Upper lobe of left lung (tissue), 6 donors: ENCODE measurements around the gene SORBS1. TPM values are rescaled to one million over a fixed set of nuclear protein-coding genes. Genes with fewer than 3 reads are reported as not detected.

Experiments
- ATAC-seq, 2 donors: fragments of 200-7000 bp; cut with Tn5 transposase; one replicate each; pipeline ENCODE4 v1.9.1; 2022; ENCODE audit warnings: mild to moderate bottlenecking in 2 of 2, moderate library complexity in 2 of 2; ENCODE audit not compliant: low FRiP score in 2 of 2
- DNase-seq, 2 donors: peaks; one replicate each; pipeline ENCODE4 v3.0.0-alpha.2; 2019 to 2020
- H3K27ac ChIP-seq, 4 donors: fragments of 200-600 bp; sonication (generic); one replicate each; pipeline ENCODE4 v1.5.1; 2016 to 2019
- H3K27me3 ChIP-seq, 4 donors: fragments of 200-600 bp; sonication (generic); one replicate each; pipeline ENCODE4 v1.5.1; 2017 to 2019
- H3K36me3 ChIP-seq, 4 donors: fragments of 200-600 bp; sonication (generic); one replicate each; pipeline ENCODE4 v1.5.1; 2016 to 2019
- H3K4me1 ChIP-seq, 4 donors: fragments of 200-600 bp; sonication (generic); one replicate each; pipeline ENCODE4 v1.5.1; 2018 to 2019
- H3K4me3 ChIP-seq, 4 donors: fragments of 200-600 bp; sonication (generic); one replicate each; pipeline ENCODE4 v1.5.1; 2017 to 2019; ENCODE audit warnings: mild to moderate bottlenecking in 2 of 4, moderate library complexity in 1 of 4
- H3K9me3 ChIP-seq, 4 donors: fragments of 200-600 bp; sonication (generic); one replicate each; pipeline ENCODE4 v1.5.1; 2018 to 2019
- EP300 ChIP-seq, 4 donors: sonication (generic); formaldehyde crosslinking; IDR thresholded peaks; one replicate each; pipeline ENCODE4 v1.5.1; 2017; ENCODE audit warnings: antibody characterized with exemption in 4 of 4, control low read depth in 2 of 4
- POLR2A ChIP-seq, 4 donors: fragments of 450-650 bp; IDR thresholded peaks; one replicate each; pipeline ENCODE4 v1.5.1; 2016 to 2017; ENCODE audit warnings: antibody characterized with exemption in 4 of 4, mild to moderate bottlenecking in 2 of 4
- POLR2AphosphoS5 ChIP-seq, 2 donors: sonication (generic); formaldehyde crosslinking; IDR thresholded peaks; one replicate each; pipeline ENCODE4 v1.5.1; 2017; ENCODE audit warnings: antibody characterized with exemption in 2 of 2
- WGBS, 2 donors: methylation state at CpG; one replicate each; pipeline ENCODE4 v1.1.5; 2017 to 2018; 5-methylcytosine and 5-hydroxymethylcytosine counted together
- total RNA-seq, 6 donors: library from RNA; depleted of rRNA in 4 of 6; stranded (reverse); fragments of >200 nt in 4 of 6; gene quantifications; one replicate each; pipeline versions ENCODE4 v1.1.0 to v1.2.1, GENCODE V29; 2016 to 2021
- TF ChIP-seq, protein P1 (sequence below), 6 experiments: fragments of 450-650 bp in 4 of 6; fragments of 200-600 bp in 2 of 6; sonication (generic) in 2 of 6; IDR thresholded peaks; one replicate each; pipeline ENCODE4 v1.5.1; 2016 to 2019; ENCODE audit warnings: antibody characterized with exemption in 6 of 6
- donor health status: DM: no; HTN: no; CAD: no; lungs with moderate emphysema.
- donor health status: DM: no; HTN: yes; CAD: no; lungs with severe emphysema.

The SORBS1 gene
- total RNA-seq, 6 donors from 2014 or later = 45.8 to 116 (median 71.7) TPM

DNA sequence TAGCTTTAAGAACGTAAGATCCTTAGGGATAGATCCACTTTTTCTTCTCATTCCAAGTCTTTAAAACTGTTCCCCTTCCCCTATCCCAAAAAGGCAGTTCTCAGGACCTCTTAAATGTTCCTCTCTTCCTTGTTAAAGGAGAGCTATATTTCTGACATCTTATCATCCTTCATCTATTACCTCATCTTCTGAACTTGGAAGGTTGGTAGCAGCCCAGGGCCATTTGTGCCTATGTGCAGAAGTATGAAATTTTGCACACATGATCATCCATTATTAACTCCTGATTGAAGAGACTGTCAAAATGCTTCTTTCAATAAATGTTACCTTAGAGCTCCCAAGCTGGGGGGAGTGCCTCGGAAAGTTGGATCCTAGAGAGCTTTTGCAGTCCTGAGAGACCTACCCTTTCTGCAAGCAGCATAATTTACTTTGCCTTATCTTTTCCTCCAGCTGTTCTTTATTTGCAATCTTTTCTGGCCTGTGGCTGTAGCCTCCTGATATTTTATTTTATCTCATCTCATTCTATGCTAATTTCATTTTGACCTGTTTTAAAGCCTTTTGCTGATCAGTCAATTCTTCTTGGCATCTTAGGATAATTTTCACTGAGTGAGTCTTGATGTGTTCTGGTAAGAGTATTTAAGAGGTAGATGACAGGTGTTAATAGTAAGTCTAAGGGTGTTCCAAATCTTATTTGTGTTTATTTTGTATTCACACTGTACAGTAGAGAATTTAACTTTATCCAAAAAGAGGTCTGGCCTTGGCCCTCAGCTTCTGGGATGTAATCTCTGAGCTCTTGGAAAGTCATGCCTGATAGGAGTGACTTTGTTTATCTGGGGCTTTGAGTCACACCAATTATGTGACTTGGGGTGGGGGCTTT, 135.3 kb downstream of the SORBS1 start:
- H3K4me1 ChIP-seq = peaks cover 10 to 34% (median 16%) of the 10 kb centered on the region in 4 donors
- no peak for TF ChIP-seq EP300 (IDR thresholded peaks at IDR 0.05)
- no peak for TF ChIP-seq POLR2AphosphoS5 (IDR thresholded peaks at IDR 0.05)
- TF ChIP-seq POLR2A (IDR thresholded peaks at IDR 0.05) = no peak
- TF ChIP-seq, protein P1, sequence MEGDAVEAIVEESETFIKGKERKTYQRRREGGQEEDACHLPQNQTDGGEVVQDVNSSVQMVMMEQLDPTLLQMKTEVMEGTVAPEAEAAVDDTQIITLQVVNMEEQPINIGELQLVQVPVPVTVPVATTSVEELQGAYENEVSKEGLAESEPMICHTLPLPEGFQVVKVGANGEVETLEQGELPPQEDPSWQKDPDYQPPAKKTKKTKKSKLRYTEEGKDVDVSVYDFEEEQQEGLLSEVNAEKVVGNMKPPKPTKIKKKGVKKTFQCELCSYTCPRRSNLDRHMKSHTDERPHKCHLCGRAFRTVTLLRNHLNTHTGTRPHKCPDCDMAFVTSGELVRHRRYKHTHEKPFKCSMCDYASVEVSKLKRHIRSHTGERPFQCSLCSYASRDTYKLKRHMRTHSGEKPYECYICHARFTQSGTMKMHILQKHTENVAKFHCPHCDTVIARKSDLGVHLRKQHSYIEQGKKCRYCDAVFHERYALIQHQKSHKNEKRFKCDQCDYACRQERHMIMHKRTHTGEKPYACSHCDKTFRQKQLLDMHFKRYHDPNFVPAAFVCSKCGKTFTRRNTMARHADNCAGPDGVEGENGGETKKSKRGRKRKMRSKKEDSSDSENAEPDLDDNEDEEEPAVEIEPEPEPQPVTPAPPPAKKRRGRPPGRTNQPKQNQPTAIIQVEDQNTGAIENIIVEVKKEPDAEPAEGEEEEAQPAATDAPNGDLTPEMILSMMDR (IDR thresholded peaks at IDR 0.05) = no peak
- no peaks in the 10 kb centered on the region for H3K27me3 ChIP-seq
- no peak overlapping the region for H3K4me3 ChIP-seq
- no peak overlapping the region for H3K27ac ChIP-seq
- no peaks in the 10 kb centered on the region for H3K9me3 ChIP-seq
- no peak for DNase-seq
- WGBS, 2 donors = 65 to 72% methylated on average over 2 of the region's 2 CpGs
- no peak for ATAC-seq
- peaks cover 0 to 37% (median 2%) of the 10 kb centered on the region in 4 donors for H3K36me3 ChIP-seq

DNA sequence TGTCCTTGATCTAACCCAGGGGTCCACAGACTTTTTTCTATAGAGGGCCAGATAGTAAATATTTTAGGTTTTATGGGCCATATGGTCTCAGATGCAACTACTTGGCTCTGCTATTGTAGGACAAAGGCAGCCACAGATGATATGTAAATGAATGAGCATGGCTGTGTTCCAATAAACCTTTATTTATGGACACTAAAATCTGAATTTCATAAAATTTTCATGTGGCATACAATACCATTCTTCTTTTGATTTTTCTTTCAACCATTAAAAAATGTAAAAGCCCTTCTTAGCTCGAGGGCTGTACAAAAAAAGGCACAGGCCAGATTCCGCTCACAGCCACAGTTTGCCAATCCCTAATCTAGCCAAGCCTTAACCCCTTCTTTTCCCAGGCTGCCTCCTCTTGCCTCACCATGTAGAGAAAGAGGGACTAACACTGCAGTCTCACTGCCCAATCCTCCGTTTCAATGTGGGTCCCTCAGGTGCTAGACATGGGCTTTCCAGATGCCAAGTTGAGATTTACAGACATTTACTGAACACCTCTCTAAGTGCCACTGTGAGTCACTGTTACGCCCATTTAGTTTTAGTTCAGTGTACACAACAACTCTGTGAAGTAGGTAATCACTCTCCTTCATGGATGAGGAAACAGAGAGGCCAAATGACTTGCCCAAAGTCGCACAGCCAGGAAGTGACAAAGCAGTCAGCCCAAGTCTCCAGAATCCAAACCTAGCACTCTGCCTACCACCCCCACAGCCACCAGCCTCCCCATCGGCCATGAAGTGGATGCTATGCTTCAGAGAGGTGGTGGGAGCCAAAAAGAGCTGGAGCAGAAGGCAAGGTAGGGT, 137.8 kb downstream of the SORBS1 start:
- ATAC-seq (peak in 1 of 2 donors; percentile 20), DNase-seq (peak in 1 of 2 donors; percentile 33)
- H3K27me3 ChIP-seq = no peaks in the 10 kb centered on the region
- H3K4me3 ChIP-seq = no peak overlapping the region
- peaks cover 0 to 52% (median 2%) of the 10 kb centered on the region in 4 donors for H3K36me3 ChIP-seq
- no peaks in the 10 kb centered on the region for H3K9me3 ChIP-seq
- peaks cover 6 to 26% (median 12%) of the 10 kb centered on the region in 4 donors for H3K4me1 ChIP-seq
- 58 to 70% methylated on average over 6 of the region's 6 CpGs for WGBS, 2 donors
- peak in 1 of 4 donors; percentile 26 for TF ChIP-seq EP300 (IDR thresholded peaks at IDR 0.05)
- no peak for TF ChIP-seq POLR2AphosphoS5 (IDR thresholded peaks at IDR 0.05)
- peak overlapping the region in 2 of 4 donors; percentile 17 to 19 for H3K27ac ChIP-seq

DNA sequence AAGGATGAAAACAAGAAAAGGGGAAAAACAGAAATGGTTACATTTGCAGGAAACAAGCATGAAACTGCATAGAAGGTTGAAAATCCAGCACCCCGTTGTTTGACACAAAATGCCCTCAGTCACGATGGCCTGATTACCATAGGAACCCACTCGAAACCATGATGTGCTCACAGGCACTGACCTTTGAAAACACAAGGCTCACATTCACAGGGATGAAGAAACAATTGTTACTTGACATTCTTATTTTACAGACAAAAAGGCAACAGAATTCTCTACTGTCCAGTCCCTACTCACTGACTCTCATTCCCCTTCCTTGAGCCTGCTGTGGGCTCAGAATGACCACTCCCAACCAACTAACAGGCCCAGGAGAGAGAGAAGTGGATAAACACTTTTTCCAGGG, 138.9 kb downstream of the SORBS1 start:
- Histone ChIP-seq H3K9me3 (no peaks in the 10 kb centered on the region), H3K4me3 (no peak overlapping the region), H3K27me3 (no peaks in the 10 kb centered on the region), H3K4me1 (peaks cover 4 to 20% (median 8%) of the 10 kb centered on the region in 4 donors), H3K36me3 (peaks cover 0 to 47% (median 1%) of the 10 kb centered on the region in 4 donors), H3K27ac (no peak overlapping the region)
- DNase-seq (no peak), ATAC-seq (no peak)
- no peak for TF ChIP-seq POLR2AphosphoS5 (IDR thresholded peaks at IDR 0.05)
- no peak for TF ChIP-seq POLR2A (IDR thresholded peaks at IDR 0.05)
- TF ChIP-seq EP300 (IDR thresholded peaks at IDR 0.05) = no peak
- TF ChIP-seq, protein P1 (IDR thresholded peaks at IDR 0.05) = no peak
- WGBS, 2 donors = 68 to 74% methylated on average over 3 of the region's 3 CpGs

DNA sequence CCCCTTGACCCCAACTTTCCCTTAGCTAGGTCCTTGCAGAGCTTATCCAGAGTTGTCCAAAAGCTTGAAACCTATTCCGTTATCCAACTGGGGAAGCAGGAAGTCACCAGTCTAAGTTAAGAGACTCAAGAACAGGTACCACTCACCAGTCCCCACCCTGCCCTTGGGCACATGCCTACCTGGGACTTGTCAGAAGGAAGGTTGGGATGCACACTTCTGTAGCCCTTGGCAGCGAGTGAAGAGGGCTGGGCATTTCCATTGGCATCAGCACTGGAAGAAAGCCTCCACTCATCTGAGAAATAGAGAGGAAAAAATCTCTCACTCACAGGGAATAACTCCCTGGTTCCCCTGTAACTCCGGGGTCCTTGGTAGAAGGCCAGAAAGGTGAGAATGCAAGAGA, 139.4 kb downstream of the SORBS1 start:
- peak in 1 of 2 donors; percentile 57 for ATAC-seq
- H3K36me3 ChIP-seq = peaks cover 0 to 51% (median 1%) of the 10 kb centered on the region in 4 donors
- H3K9me3 ChIP-seq = no peaks in the 10 kb centered on the region
- WGBS, 2 donors = 66 to 74% methylated on average over 3 of the region's 3 CpGs
- TF ChIP-seq, protein P1 (IDR thresholded peaks at IDR 0.05) = no peak
- TF ChIP-seq POLR2A (IDR thresholded peaks at IDR 0.05) (no peak), POLR2AphosphoS5 (IDR thresholded peaks at IDR 0.05) (no peak)
- H3K4me1 ChIP-seq = peaks cover 0 to 16% (median 7%) of the 10 kb centered on the region in 4 donors
- no peak overlapping the region for H3K27ac ChIP-seq
- no peak overlapping the region for H3K4me3 ChIP-seq
- H3K27me3 ChIP-seq = no peaks in the 10 kb centered on the region
- peak in 1 of 2 donors; percentile 72 for DNase-seq

DNA sequence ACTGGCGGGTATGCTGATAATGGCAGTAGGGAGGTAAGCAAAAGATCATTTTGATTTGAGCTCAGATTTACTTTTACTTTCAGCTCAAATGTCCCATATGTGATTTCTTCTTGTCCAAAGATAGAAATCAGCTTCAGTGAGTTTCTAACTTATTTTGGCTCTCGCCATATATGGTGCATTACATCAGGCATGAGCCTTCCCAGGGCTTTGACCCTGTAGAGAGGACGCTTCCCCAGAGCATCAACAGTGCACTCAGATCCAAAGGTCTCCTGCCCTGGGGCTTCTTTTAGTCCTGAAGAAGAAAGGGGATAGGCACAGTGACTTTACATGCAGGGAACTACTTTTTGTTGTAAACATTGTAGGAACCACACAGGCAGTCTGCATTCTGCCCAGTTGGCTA, 141.8 kb downstream of the SORBS1 start:
- ATAC-seq (no peak), DNase-seq (no peak)
- Histone ChIP-seq H3K4me3 (no peak overlapping the region), H3K36me3 (peaks cover 0 to 54% (median 4%) of the 10 kb centered on the region in 4 donors), H3K9me3 (no peaks in the 10 kb centered on the region), H3K27me3 (no peaks in the 10 kb centered on the region), H3K27ac (no peak overlapping the region), H3K4me1 (peaks cover 0 to 13% (median 6%) of the 10 kb centered on the region in 4 donors)
- WGBS, 2 donors = 76 to 90% methylated on average over 3 of the region's 3 CpGs
- no peak for TF ChIP-seq POLR2AphosphoS5 (IDR thresholded peaks at IDR 0.05)
- TF ChIP-seq EP300 (IDR thresholded peaks at IDR 0.05) = no peak
- TF ChIP-seq, protein P1 (IDR thresholded peaks at IDR 0.05) = no peak
- TF ChIP-seq POLR2A (IDR thresholded peaks at IDR 0.05) = no peak
